IPS DF 4.7 (cell line): ENCODE measurements around the gene S100A4.
"Not testable (repeated sequence)": the region's sequence is repeated elsewhere in the genome, so short reads cannot be mapped to it uniquely, and the experiment has no call there.

Experiments used
- DNase-seq: peaks from one replicate; pipeline ENCODE4 v3.0.0-alpha.2; 2013; ENCODE audit warnings: low spot score; ENCODE audit errors: extremely low read depth

Gene S100A4

GRCh38 chr1:153545067-153546055, at the start of gene S100A4:
Gene S100A4, minus strand, starts transcription at chr1:153545806. Its CDS starts 1,012 bp downstream, at chr1:153544794.
- DNase-seq = no peak

DNA sequence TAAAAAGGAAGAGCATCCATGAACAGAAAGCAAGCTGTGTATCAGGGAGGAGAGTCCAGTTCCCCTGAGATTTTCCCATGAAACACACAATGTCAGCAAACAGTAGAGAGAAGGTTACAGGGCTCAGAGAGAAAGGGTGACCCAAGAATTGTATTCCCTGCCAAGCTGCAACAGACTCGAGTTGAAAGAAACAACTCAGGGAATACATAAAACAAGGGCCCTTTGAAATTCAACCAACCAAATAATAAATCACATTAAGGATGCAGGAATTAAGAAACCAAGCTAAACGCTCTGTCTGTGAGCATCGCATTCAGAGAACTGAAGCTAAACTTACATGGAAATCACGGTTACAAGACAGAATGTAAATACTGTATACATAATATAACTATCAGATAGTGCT, 47.1 kb upstream of the S100A4 start:
- DNase-seq = no peak

DNA sequence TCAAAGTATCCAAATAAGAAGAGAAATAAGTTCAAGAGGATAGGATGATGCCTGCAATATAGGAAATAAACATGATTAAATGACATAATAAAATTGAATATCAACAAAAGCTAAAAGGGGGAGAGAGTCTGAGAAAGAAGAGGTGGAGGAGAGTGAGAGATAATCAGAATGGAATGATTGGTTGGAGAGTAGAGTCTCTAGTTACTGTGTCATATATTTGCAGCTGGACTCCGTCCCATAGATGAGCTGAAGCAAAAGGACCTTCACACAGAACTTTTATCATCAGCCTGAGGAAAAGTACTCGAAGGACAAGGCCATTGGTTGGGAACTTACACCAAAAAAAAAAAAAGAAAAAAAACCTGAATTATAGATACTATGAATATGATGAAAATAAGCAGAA, 42.9 kb upstream of the S100A4 start:
- no peak for DNase-seq

- DNase-seq = not testable (repeated sequence)
Observed at GRCh38 chr1:153588033-153588432, 42.4 kb upstream of the S100A4 start.

DNA sequence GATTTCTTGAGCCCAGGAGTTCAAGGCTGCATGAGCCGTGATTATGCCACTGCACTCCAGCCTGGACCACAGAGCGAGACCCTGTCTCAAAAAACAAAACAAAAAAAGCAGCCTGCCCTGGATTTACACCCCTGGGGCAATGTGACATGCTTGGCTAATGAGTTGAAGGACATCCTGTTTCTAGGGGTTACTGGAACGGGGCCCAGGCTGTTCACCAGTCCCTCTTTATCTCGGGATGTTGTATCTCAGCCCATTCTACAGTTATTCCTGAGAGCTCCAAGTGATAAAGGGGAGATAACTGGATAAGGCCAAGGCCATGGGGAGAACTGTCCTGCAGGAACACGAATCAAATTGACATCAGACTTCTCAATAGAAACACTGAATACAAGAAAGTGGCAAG, 41.7 kb upstream of the S100A4 start:
- DNase-seq = no peak

- no peak for DNase-seq
Observed at GRCh38 chr1:153586347-153586746, 40.7 kb upstream of the S100A4 start.

DNA sequence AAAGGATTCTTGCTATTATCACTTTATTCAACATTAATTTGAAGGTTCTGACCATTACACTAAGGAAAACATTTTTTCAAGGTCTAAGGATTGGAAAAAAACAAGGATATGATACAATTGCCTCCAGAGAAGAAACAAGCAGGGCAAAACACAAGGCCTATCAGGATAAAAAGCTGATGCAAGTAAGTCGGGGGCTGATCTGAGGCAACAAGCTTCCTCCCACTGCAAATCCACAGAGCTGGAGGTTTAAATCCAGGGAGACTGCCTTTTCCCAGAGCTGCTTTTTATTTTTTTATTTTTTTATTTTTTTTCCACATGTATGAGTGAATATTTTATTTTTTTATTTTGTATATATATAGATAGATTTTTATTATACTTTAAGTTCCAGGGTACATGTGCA, 39.4 kb upstream of the S100A4 start:
- no peak for DNase-seq

DNA sequence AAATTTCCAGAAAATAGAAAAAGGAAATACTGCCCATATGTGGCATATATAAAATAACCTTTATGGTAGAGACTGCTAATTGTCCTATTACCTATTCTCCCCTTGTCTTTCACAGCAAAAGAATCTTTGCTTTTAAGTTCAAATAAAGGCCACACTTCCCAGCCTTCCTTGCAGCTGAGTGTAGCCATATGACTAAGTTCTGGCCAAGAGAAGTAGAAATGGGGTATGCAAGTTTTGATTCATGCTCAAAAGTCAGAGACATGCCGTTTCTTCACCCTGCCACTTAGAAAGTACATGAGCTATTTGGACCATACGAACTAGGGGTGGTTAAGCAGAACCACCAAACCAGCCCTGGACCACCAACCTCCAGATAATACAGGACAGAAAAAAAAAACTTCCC, 38.4 kb upstream of the S100A4 start:
- no peak for DNase-seq

- not testable (repeated sequence) for DNase-seq
Observed at GRCh38 chr1:153583514-153583913, 37.9 kb upstream of the S100A4 start.

DNA sequence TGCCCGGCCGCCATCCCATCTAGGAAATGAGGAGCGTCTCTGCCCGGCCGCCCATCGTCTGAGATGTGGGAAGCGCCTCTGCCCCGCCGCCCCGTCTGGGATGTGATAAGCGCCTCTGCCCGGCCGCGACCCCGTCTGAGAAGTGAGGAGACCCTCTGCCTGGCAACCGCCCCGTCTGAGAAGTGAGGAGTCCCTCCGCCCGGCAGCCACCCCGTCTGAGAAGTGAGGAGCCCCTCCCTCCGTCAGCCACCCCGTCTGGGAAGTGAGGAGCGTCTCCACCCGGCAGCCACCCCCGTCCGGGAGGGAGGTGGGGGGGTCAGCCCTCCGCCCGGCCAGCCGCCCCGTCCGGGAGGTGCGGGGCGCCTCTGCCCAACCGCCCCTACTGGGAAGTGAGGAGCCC, 37.2 kb upstream of the S100A4 start:
- DNase-seq = not testable (repeated sequence)

- no peak for DNase-seq
Observed at GRCh38 chr1:153578936-153579335, 33.3 kb upstream of the S100A4 start.

DNA sequence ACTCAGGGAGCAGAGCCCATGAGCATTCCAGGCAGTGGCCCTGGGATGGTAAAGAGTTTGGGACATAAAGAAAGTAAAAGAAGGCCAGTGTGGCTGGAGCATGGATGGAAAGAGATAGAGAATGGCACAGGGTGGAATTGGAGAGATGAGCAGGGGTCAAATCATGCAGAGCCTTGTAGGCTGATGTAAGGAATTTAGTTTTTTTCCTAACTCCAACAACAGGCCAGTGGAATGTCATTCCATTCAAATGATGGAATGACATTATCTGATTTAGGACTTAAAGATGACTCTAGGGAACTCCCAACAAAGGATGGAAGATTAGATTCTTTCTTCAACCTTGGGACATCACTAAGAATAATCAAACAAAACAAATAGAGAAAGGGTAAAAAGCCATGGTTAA, 32.9 kb upstream of the S100A4 start:
- DNase-seq = no peak

DNA sequence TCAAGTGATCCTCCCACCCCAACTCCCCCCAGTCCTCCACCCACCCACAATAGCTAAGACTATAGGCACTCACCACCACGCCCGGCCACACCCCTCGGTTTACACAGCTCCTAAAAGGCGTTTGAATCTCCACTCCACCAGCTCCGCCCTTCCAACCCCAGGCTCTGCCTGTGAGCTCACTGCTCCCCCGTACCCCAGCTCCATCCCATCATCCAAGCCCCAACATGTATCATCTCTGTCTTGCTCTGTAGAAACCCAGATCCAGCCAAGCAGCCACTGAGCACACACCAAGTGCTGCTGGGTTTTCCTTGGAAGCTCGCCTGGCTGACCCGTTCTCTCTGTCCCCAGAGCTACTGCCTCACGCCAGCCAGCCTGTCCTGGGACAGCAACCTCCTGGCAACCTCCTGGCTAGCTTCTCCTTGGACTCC, 32.0 kb upstream of the S100A4 start:
- DNase-seq = no peak

GRCh38 chr1:153577138-153577537, 31.5 kb upstream of the S100A4 start:
- no peak for DNase-seq

- not testable (repeated sequence) for DNase-seq
Observed at GRCh38 chr1:153575497-153575896, 29.9 kb upstream of the S100A4 start.

- not testable (repeated sequence) for DNase-seq
Observed at GRCh38 chr1:153575081-153575491, 29.5 kb upstream of the S100A4 start.

- no peak for DNase-seq
Observed at GRCh38 chr1:153573351-153573750, 27.7 kb upstream of the S100A4 start.

DNA sequence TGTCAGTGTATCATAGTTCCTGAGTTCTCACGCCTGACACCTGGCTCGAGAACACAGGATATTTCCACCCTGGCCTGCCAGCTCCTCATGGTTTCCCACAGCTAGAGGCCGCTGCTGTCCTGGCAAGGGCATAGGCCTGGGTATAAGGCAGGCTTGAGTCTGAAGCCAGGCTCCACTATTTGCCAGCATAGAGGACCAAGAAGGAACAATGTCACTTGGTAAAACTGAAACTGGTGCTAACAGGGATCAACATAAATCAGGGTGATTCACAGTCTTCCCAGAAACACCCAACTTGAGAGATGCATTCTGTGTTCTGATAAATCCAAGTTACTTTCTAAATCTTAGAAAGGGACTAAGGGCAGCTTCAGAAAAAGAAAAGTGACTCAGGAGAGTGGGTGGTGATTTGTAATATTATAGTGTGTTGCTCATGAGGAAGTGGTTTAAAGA, 27.0 kb upstream of the S100A4 start:
- no peak for DNase-seq

DNA sequence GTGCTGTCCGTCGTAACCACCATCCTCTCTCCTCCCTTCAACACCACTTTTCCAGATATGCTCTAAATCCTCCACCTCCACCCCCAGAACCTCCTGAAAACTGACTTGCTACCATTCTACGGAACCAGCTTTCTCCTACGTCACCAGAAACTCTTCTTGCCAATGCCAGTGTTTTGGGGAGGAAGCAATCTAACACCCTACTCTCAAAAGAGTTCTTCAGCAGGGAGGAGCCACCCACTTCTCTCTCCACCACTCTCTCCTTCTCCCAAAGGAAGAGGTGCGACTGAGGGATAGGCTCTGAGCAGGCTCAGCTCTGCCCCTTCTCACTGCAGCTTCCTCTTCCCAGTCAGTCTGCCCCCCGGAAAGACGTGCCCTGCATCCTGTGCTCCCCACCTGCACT, 26.1 kb upstream of the S100A4 start:
- DNase-seq = no peak

- DNase-seq = no peak
Observed at GRCh38 chr1:153570874-153571273, 25.3 kb upstream of the S100A4 start.

GRCh38 chr1:153569465-153569864, 23.9 kb upstream of the S100A4 start:
- no peak for DNase-seq

DNA sequence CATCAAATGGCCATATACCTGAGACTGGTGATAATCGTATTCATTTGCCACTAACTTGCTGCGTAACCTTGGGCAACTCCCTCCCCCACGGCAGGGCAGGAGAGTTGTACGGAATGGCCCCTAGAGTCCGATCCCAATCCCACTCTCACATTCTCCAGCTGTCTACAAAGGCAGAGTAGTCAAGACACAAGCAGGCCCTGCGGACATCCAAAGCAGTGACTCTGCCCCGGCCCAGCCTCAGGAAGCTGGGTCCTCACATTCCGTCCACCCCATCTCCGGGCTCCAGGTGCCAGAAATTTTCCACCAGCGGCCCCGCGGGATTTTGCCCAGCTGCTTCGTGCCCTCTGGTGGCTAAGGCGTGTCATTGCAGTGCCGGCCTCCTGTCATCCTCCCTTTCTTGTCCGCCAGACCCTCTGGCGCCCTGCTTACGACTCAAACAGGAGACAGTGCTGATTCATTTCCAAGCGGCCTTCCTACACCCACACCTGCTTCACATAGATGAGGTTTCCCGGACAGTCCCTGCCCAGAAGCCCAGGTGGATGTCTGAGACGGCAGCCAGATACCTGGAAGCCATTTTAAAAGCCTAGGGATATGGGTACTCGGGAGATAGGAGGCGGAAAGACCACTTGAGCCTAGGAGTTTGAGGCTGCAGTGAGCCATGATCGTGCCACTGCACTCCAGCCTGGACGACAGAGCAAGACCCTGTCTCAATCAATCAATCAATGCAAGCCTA, 22.9 kb upstream of the S100A4 start:
- DNase-seq = no peak
